Stimulated activated CD8-positive, alpha-beta memory T cell treated with anti-CD3 and anti-CD28 coated beads, Interleukin-2, amount 100 ng/mL, for 1 hour (primary cell): ENCODE results near the gene TSTD1.
A peak's percentile ranks its signal among the peaks of the same experiment; 100 is the strongest.
"Not testable (repeated sequence)": the region's sequence is repeated elsewhere in the genome, so short reads cannot be mapped to it uniquely, and the experiment has no call there.

Experiments
- DNase-seq, 2 donors: peaks; one replicate each; pipeline ENCODE4 v3.0.0-alpha.2; 2020; ENCODE audit warnings: low read depth in 2 of 2

TSTD1 gene

GRCh38 chr1:161069241-161069640, 30.5 kb upstream of the TSTD1 start:
- DNase-seq = no peak

GRCh38 chr1:161068306-161069234, 29.8 kb upstream of the TSTD1 start:
- peak; percentile 59 to 67 for DNase-seq

- DNase-seq = no peak
These were observed 27.9 kb upstream of the TSTD1 start for GRCh38 chr1:161066694-161067093.

DNA sequence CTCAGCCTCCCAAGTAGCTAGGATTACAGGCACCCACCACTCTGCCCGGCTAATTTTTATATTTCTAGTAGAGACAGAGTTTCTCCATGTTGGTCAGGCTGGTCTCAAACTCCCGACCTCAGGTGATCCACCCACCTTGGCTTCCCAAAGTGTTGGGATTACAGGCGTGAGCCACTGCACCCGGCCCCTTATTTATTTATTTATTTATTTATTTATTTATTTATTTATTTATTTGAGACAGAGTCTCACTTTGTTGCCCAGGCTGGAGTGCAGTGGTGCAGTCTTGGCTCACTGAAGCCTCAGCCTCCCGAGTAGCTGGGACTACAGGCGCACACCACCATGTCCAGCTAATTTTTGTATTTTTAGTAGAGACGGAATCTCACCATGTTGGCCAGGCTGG, 26.9 kb upstream of the TSTD1 start:
- not testable (repeated sequence) for DNase-seq

DNA sequence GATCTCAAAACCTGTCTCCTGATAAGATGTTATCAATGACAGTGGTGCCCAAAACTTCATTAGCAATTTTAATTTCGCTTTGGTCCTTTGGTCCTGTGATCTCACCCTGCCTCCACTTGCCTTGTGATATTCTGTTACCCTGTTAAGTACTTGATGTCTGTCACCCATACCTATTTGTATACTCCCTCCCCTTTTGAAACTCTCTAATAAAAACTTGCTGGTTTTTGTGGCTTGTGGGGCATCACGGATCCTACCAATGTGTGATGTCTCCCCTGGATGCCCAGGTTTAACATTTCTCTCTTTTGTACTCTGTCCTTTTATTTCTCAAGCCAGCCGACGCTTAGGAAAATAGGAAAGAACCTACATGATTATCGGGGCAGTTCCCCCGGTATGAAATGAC, 25.2 kb upstream of the TSTD1 start:
- DNase-seq = not testable (repeated sequence)

DNA sequence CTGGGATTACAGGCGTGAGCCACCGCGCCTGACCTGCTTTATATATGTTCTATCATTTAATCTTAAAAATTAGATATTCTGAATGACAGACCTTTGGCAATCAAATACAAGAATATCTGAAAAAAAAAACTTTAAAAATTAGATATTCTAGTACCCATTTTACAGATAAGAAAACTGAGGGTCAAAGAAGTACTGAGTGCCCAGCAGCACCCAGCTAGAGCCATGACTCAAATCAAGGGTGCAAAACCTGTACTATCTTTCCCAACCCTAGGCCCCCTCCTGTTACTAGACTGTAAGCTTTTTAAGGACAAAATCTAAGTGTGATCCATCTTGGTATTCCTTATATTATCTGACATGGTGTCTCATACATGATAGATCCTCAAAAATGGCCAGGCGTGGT, 22.7 kb upstream of the TSTD1 start:
- DNase-seq = no peak

DNA sequence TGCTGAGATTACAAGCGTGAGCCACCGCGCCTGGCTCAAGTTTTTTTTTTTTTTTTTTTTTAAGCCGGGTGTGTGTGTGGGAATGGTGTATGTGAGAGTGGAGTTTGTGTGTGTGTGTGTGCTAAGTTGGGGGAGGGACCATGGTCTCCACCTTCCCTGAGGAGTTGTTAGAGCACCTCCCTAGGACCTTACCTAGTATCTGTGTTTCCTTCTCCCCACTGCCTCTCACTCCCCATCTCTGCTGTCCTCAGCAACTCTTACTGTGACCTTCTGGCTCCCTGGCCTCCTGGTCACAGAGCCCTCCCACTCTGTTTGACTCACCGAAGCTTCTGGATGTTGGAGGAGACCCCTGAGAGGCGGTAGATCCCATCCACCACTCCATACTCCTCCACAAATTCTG, 20.5 kb upstream of the TSTD1 start:
- DNase-seq = no peak

GRCh38 chr1:161054805-161055204, 16.0 kb upstream of the TSTD1 start:
- no peak for DNase-seq

GRCh38 chr1:161054232-161054631, 15.5 kb upstream of the TSTD1 start:
- DNase-seq = no peak

- no peak for DNase-seq
These were observed 14.1 kb upstream of the TSTD1 start for GRCh38 chr1:161052899-161053298.

DNA sequence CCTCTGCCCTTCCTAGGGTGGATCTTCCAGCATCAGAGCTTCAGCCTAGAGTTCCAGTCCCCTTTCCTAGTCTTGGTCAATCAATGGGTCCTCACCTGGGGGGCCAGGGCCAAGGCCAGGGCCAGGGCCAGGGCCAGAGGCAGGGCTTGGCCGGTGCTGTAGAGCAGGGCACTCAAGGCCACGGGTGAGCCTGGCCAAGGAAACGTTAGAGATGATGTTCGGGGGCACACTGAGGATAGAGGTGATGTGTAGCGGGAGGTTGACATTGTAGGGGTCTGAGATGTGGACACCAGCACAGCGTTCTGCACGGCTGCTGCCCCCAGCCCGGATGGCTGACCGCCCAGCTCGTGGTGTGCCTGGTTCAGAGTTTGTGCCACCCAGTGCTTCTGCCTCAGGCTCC, 12.5 kb upstream of the TSTD1 start:
- no peak for DNase-seq

GRCh38 chr1:161048949-161049722, 10.4 kb upstream of the TSTD1 start:
- no peak for DNase-seq

- DNase-seq = no peak
These were observed 9.0 kb upstream of the TSTD1 start for GRCh38 chr1:161047436-161048420.

- DNase-seq = no peak
These were observed 8.0 kb upstream of the TSTD1 start for GRCh38 chr1:161046605-161047228.

DNA sequence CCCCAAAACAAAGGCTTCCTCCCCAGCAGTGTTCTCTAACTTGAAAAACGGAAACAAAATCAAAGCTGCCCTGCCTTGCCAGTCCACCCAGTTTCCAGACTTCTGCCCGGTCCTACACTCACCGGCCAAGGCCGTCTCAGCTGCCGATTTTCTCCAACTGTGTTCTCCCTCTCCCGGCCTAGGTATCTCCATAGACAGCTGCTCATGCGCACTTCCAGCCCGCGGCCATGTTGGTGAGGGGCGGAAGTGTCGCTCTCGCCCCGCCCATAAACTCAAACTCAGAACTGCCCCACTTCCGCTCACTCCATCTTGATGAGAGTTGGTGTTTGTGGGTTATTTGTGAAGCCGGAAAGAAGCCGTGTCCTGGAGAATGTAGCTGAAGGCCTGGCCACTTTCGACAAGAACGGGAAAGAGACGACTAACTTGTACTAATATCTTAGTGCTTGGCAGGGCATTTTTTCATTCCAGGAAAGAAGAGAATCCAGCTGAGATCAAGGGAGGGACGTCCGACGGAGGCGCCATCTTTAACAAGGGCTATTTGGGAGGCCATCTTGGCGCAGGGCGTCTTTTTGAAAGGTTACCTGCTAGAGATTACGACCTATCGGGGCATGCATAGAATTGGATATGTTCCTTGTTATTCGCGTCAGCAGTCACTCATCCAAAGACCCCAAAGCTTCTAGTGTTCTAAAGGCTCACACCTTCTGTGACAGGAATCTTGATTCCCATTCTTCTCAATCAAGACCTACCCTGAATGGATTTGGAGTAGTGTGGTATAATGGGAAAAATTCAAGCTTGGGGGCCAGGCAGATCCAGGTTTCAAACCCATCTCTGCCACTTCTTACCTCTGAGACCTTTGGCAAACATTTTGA, 7.2 kb upstream of the TSTD1 start, which contains the start of gene USF1:
Gene USF1, minus strand, starts transcription at position 242 of the 869 bp plus-strand sequence. CDS start 2,702 bp downstream, outside the sequence.
- DNase-seq = peak; percentile 85

GRCh38 chr1:161044908-161045735, 6.4 kb upstream of the TSTD1 start:
- DNase-seq = peak; percentile 33 to 48

- DNase-seq = no peak
These were observed 5.8 kb upstream of the TSTD1 start for GRCh38 chr1:161044535-161044907.

- no peak for DNase-seq
These were observed 782 bp upstream of the TSTD1 start for GRCh38 chr1:161039546-161039945.

DNA sequence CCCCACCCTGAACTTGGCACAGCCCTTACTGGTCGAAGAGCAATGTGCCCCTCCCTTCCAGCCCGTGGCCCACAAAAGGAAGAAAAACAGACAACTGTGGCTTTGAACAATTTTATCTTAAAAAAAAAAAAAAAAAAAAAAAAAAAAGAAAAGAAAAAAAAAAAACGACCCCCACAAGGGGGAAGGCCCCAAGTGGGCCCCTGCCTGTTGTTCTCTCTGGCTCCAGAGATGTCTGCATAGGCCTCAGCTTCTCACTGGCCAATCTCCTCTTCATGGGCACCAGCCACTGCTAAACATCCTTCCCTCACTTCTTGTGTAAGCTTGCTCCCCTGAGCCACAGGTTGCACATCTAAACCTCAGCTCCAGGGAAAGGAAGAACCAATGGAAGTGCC, 386 bp upstream of the TSTD1 start:
- no peak for DNase-seq
